ENCODE results near the gene RHOBTB3.
"Not testable (repeated sequence)": the region's sequence is repeated elsewhere in the genome, so short reads cannot be mapped to it uniquely, and the experiment has no call there.

DNA sequence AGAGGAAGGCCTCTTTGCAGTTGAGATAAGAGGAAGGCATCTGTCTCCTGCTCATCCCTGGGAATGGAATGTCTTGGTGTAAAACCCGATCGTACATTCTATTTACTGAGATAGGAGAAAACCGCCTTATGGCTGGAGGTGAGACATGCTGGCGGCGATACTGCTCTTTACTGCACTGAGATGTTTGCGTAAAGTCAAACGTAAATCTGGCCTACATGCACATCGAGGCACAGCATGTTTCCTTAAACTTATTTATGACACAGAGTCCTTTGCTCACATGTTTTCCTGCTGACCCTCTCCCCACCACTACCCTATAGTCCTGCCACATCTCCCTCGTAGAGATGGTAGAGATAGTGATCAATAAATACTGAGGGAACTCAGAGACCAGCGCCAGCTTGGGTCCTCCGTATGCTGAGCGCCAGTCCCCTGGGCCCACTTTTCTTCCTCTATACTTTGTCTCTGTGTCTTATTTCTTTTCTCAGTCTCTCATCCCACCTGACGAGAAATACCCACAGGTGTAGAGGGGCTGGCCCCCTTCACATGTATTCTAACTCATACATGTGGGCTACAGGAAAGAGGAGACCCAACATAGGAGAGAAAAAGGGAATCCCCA is 80.4 kb downstream of the RHOBTB3 start:
- not testable (repeated sequence) for TF ChIP-seq POLR2A (IDR thresholded peaks at IDR 0.05)
- TF ChIP-seq, protein P1, sequence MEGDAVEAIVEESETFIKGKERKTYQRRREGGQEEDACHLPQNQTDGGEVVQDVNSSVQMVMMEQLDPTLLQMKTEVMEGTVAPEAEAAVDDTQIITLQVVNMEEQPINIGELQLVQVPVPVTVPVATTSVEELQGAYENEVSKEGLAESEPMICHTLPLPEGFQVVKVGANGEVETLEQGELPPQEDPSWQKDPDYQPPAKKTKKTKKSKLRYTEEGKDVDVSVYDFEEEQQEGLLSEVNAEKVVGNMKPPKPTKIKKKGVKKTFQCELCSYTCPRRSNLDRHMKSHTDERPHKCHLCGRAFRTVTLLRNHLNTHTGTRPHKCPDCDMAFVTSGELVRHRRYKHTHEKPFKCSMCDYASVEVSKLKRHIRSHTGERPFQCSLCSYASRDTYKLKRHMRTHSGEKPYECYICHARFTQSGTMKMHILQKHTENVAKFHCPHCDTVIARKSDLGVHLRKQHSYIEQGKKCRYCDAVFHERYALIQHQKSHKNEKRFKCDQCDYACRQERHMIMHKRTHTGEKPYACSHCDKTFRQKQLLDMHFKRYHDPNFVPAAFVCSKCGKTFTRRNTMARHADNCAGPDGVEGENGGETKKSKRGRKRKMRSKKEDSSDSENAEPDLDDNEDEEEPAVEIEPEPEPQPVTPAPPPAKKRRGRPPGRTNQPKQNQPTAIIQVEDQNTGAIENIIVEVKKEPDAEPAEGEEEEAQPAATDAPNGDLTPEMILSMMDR (IDR thresholded peaks at IDR 0.05 in 4 of 5, conservative IDR thresholded peaks at IDR 0.05 in 1 of 5) = not testable (repeated sequence)

All from gastrocnemius medialis (tissue), 4 donors.